ENCODE measurements around the gene NOC3L. TPM values are rescaled to one million over a fixed set of nuclear protein-coding genes. Genes with fewer than 3 reads are reported as not detected.

The NOC3L gene
- total and polyA plus RNA-seq, 2 of the 4 experiments (the other 2 are of a cell fraction) = 11.9 to 26.5 TPM

GRCh38 chr10:94328613-94329012 lies 34.1 kb downstream of the NOC3L start:
- Histone ChIP-seq H3K4me1 (ENCODE audit: control insufficient read depth, insufficient read depth, low read length) (no peaks in the 10 kb centered on the region), H2BK20ac (ENCODE audit: low read depth, low read length) (no peak overlapping the region), H3K4ac (ENCODE audit: low read depth, low read length) (no peak overlapping the region), H3K79me1 (ENCODE audit: low read depth in 1 of 2, low read length in 2 of 2) (peaks cover 0 to 3% of the 10 kb centered on the region in 2 experiments; a peak in 1 of 4 replicates), H3K9me3 (ENCODE audit: control insufficient read depth, insufficient read depth, low read length) (no peaks in the 10 kb centered on the region), H3K56ac (ENCODE audit: extremely low read depth, insufficient read depth, low read length) (no peak overlapping the region), H4K20me1 (ENCODE audit: insufficient read depth, low read length) (no peaks in the 10 kb centered on the region; the same call in 1 of the 2 replicates), H3K36me3 (ENCODE audit: control insufficient read depth, insufficient read depth, low read length) (peaks cover 9% of the 10 kb centered on the region), H2AK5ac (ENCODE audit: low read depth, low read length) (no peak overlapping the region), H3K4me3 (ENCODE audit: insufficient read depth, low read depth, low read length) (no peak overlapping the region), H3K23ac (ENCODE audit: low read depth, low read length) (no peak overlapping the region), H2BK15ac (ENCODE audit: low read depth, low read length) (no peak overlapping the region), H3K18ac (ENCODE audit: low read depth, low read length) (no peak overlapping the region), H2AFZ (replicated peaks; ENCODE audit: low read length, poor library complexity) (no peak overlapping the region), H3K27me3 (ENCODE audit: control insufficient read depth, insufficient read depth, low read length) (no peaks in the 10 kb centered on the region), H2BK5ac (ENCODE audit: low read depth, low read length, poor library complexity, severe bottlenecking) (no peak overlapping the region), H4K8ac (ENCODE audit: low read depth in 2 of 2, low read length in 2 of 2) (no peak overlapping the region), H3K9me1 (ENCODE audit: insufficient read depth, low read length) (no peaks in the 10 kb centered on the region), H3K4me2 (ENCODE audit: low read depth, low read length) (no peak overlapping the region), H2AK9ac (replicated peaks; ENCODE audit: low read depth, low read length, poor library complexity) (no peak overlapping the region), H4K91ac (ENCODE audit: insufficient read depth, low read depth, low read length) (no peak overlapping the region), H3K27ac (ENCODE audit: insufficient read depth, low read length) (no peak overlapping the region), H3K9ac (ENCODE audit: low read depth, low read length) (no peak overlapping the region), H4K5ac (ENCODE audit: low read depth, low read length) (no peak overlapping the region), H2BK120ac (ENCODE audit: low read depth, low read length) (no peak overlapping the region), H3K14ac (replicated peaks; ENCODE audit: low read depth, low read length) (no peak overlapping the region)
- in situ Hi-C loops (cut with MboI; ENCODE audit: low sequenced_read_pairs) = no loop called here
- ATAC-seq (ENCODE audit: low read depth) = no peak
- no TSS peak for BruUV-seq (replicated peaks)
- CTCF ChIA-PET = interaction anchor here (1.4 kb wide), 1 partner anchor 115 kb away, joined by 3 read pairs; no protein-coding TSS in a partner anchor
- POLR2A ChIA-PET (ENCODE audit: unreplicated experiment) = no interaction called here
- intact Hi-C loops (cut with micrococcal nuclease) = no loop called here
- dilution Hi-C loops (cut with HindIII; ENCODE audit: low sequenced_read_pairs, unreplicated experiment) = no loop called here
- DNase-seq = no peak
- TF ChIP-seq CHD1 (IDR thresholded peaks at IDR 0.05; ENCODE audit: low read depth, low read length) (no peak), MXI1 (IDR thresholded peaks at IDR 0.05; ENCODE audit: borderline replicate concordance, low read depth, low read length) (no peak), USF2 (IDR thresholded peaks at IDR 0.05; ENCODE audit: low read depth, low read length) (no peak), BHLHE40 (IDR thresholded peaks at IDR 0.05; ENCODE audit: low read depth, low read length) (no peak), RFX5 (IDR thresholded peaks at IDR 0.05; ENCODE audit: low read depth, low read length) (no peak), RAD21 (IDR thresholded peaks at IDR 0.05; ENCODE audit: low read length) (no peak), CTCF (conservative IDR thresholded peaks at IDR 0.05; ENCODE audit: low read depth, low read length) (no peak), CEBPB (IDR thresholded peaks at IDR 0.05; ENCODE audit: low read depth, low read length) (no peak), MAFK (IDR thresholded peaks at IDR 0.05; ENCODE audit: low read depth, low read length) (no peak), SMC3 (IDR thresholded peaks at IDR 0.05; ENCODE audit: low read depth, low read length) (no peak), RCOR1 (IDR thresholded peaks at IDR 0.05; ENCODE audit: insufficient replicate concordance, low read length) (no peak), MAZ (IDR thresholded peaks at IDR 0.05; ENCODE audit: borderline replicate concordance, low read depth, low read length) (no peak), ELK1 (IDR thresholded peaks at IDR 0.05; ENCODE audit: borderline replicate concordance, low read depth, low read length) (no peak), POLR2A (IDR thresholded peaks at IDR 0.05; ENCODE audit: low read depth, low read length) (no peak), NFE2L2 (IDR thresholded peaks at IDR 0.05; ENCODE audit: low read depth, low read length) (no peak)
- no CpG with 5 or more reads among the region's 3 CpGs for WGBS, 2 experiments (ENCODE audit: extremely low coverage in 2 of 2, insufficient read length in 1 of 2)
